ENCODE measurements around the gene ABCA6. TPM values are rescaled to one million over a fixed set of nuclear protein-coding genes. Genes with fewer than 3 reads are reported as not detected.
A peak's percentile ranks its signal among the peaks of the same experiment; 100 is the strongest.
"Not testable (repeated sequence)": the region's sequence is repeated elsewhere in the genome, so short reads cannot be mapped to it uniquely, and the experiment has no call there.

Gene ABCA6
- total and polyA plus RNA-seq, 2 of the 13 experiments (the other 11 are each of a cell fraction or from before 2014, with no cell fraction given), result 0.05 to 0.11 TPM

- TF ChIP-seq THRA (CRISPR knock-in tag; IDR thresholded peaks at IDR 0.05; ENCODE audit: borderline replicate concordance) (peak; percentile 81; the same call in 1 of the 2 replicates), ZNF878 (CRISPR knock-in tag; IDR thresholded peaks at IDR 0.05) (peak; percentile 70; the same call in 1 of the 2 replicates), ELF3 (CRISPR knock-in tag; IDR thresholded peaks at IDR 0.05) (peak; percentile 86; the same call in 1 of the 2 replicates), SP140L (CRISPR knock-in tag; IDR thresholded peaks at IDR 0.05; ENCODE audit: borderline replicate concordance) (peak; percentile 88; the same call in 1 of the 2 replicates), SIX1 (CRISPR knock-in tag; IDR thresholded peaks at IDR 0.05; ENCODE audit: borderline replicate concordance) (peak; percentile 85), MED1 (CRISPR knock-in tag; IDR thresholded peaks at IDR 0.05) (peak; percentile 94), GATAD2A (CRISPR knock-in tag; IDR thresholded peaks at IDR 0.05) (peak; percentile 99), BCL6 (CRISPR knock-in tag; IDR thresholded peaks at IDR 0.05) (peak; percentile 91), NR2F1 (CRISPR knock-in tag; IDR thresholded peaks at IDR 0.05) (0 out of 4 replicates have a peak, but pooled peaks of 1 of the 2 experiments have one; percentile 47), ARNT2 (CRISPR knock-in tag; IDR thresholded peaks at IDR 0.05; ENCODE audit: low read depth) (0 out of 2 replicates have a peak, but pooled peaks have one; percentile 42), STAG1 (CRISPR knock-in tag; IDR thresholded peaks at IDR 0.05) (0 out of 2 replicates have a peak, but pooled peaks have one; percentile 2), SALL1 (CRISPR knock-in tag; IDR thresholded peaks at IDR 0.05) (peak; percentile 74; the same call in 1 of the 2 replicates), ZKSCAN8 (CRISPR knock-in tag; IDR thresholded peaks at IDR 0.05; ENCODE audit: borderline replicate concordance) (peak; percentile 85; the same call in 1 of the 2 replicates), ZBTB25 (CRISPR knock-in tag; IDR thresholded peaks at IDR 0.05) (peak; percentile 86), SKIL (CRISPR knock-in tag; IDR thresholded peaks at IDR 0.05; ENCODE audit: borderline replicate concordance) (peak; percentile 80), NCOA2 (CRISPR knock-in tag; IDR thresholded peaks at IDR 0.05) (peak; percentile 96), CREM (IDR thresholded peaks at IDR 0.05) (peak; percentile 90), ATF4 (CRISPR knock-in tag; IDR thresholded peaks at IDR 0.05) (peak in 1 of 2 experiments; percentile 77; a peak in 2 of 4 replicates)
- TF ChIP-seq, protein P1, sequence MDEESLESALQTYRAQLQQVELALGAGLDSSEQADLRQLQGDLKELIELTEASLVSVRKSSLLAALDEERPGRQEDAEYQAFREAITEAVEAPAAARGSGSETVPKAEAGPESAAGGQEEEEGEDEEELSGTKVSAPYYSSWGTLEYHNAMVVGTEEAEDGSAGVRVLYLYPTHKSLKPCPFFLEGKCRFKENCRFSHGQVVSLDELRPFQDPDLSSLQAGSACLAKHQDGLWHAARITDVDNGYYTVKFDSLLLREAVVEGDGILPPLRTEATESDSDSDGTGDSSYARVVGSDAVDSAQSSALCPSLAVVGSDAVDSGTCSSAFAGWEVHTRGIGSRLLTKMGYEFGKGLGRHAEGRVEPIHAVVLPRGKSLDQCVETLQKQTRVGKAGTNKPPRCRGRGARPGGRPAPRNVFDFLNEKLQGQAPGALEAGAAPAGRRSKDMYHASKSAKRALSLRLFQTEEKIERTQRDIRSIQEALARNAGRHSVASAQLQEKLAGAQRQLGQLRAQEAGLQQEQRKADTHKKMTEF (CRISPR knock-in tag; IDR thresholded peaks at IDR 0.05), result peak; percentile 96
- TF ChIP-seq, protein P2, sequence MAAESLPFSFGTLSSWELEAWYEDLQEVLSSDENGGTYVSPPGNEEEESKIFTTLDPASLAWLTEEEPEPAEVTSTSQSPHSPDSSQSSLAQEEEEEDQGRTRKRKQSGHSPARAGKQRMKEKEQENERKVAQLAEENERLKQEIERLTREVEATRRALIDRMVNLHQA (CRISPR knock-in tag; IDR thresholded peaks at IDR 0.05), result peak; percentile 60; the same call in 1 of the 2 replicates
- TF ChIP-seq, protein P3, sequence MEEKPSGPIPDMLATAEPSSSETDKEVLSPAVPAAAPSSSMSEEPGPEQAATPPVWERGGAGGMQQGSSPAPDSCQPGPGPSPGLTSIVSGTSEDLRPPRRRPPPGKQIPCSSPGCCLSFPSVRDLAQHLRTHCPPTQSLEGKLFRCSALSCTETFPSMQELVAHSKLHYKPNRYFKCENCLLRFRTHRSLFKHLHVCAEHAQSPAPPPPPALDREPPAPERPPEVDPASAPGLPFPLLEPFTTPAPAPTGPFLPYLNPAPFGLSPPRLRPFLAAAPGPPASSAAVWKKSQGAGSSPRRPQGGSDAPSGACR (CRISPR knock-in tag; IDR thresholded peaks at IDR 0.05), result peak; percentile 38; the same call in 1 of the 2 replicates
- TF ChIP-seq CREM (CRISPR knock-in tag; IDR thresholded peaks at IDR 0.05), result not testable (repeated sequence)
Observed at GRCh38 chr17:69072803-69073256, 68.9 kb downstream of the ABCA6 start (continued).

Data from HepG2 (cell line).